Calu3 (cell line): ENCODE data around the gene KLHL29. TPM values are rescaled to one million over a fixed set of nuclear protein-coding genes. Genes with fewer than 3 reads are reported as not detected.

Experiments
- BruUV-seq: library from RNA; stranded (reverse); fragments of 400-500 nt; replicated peaks from 2 replicates; lab custom pipeline; 2021; lab: Mats Ljungman, UMichigan
- CTCF ChIA-PET: fragments of 300-600 bp; sonication (Branson Sonifier 250); formaldehyde crosslinking; loops from one replicate; lab custom pipeline; 2022; ENCODE audit warnings: antibody characterized with exemption; lab: Charles Lee
- DNase-seq: peaks from one replicate; pipeline ENCODE4 v3.0.0; 2022
- H3K27ac Mint-ChIP-seq: one replicate; pipeline ENCODE4 v1.8.0; 2022; ENCODE audit warnings: mixed read lengths; ENCODE audit not compliant: unreplicated experiment
- H3K27me3 Mint-ChIP-seq: one replicate; pipeline ENCODE4 v1.8.0; 2022; ENCODE audit warnings: mixed read lengths; ENCODE audit not compliant: unreplicated experiment
- H3K36me3 Mint-ChIP-seq: one replicate; pipeline ENCODE4 v1.8.0; 2022; ENCODE audit warnings: mild to moderate bottlenecking, moderate library complexity, mixed read lengths; ENCODE audit not compliant: insufficient read depth, unreplicated experiment
- H3K4me1 Mint-ChIP-seq: one replicate; pipeline ENCODE4 v1.8.0; 2022; ENCODE audit warnings: mild to moderate bottlenecking, low read depth, mixed read lengths; ENCODE audit not compliant: unreplicated experiment
- H3K4me3 Mint-ChIP-seq: one replicate; pipeline ENCODE4 v1.8.0; 2022; ENCODE audit warnings: mild to moderate bottlenecking, low read depth, moderate library complexity, mixed read lengths; ENCODE audit not compliant: unreplicated experiment
- H3K9me3 Mint-ChIP-seq: one replicate; pipeline ENCODE4 v1.8.0; 2022; ENCODE audit warnings: low read depth, mixed read lengths; ENCODE audit not compliant: unreplicated experiment
- intact Hi-C: fragments of 100-400 bp; cut with micrococcal nuclease; formaldehyde crosslinking; loops from one replicate; pipeline ENCODE4 v1.10.0; 2022; ENCODE audit not compliant: unreplicated experiment
- total RNA-seq: library from RNA; stranded (reverse); gene quantifications from 2 replicates; pipeline ENCODE4 v1.2.3, GENCODE V29; 2022
- TF ChIP-seq, protein P1 (sequence below): fragments of 200-600 bp; IDR thresholded peaks from one replicate; pipeline ENCODE4 v1.8.0; 2022; ENCODE audit warnings: antibody characterized with exemption; ENCODE audit not compliant: unreplicated experiment

Gene KLHL29
- total RNA-seq, 1 experiment from 2014 or later, result 11.9 TPM

- Mint-ChIP-seq H3K9me3 (no peaks in the 10 kb centered on the region), H3K27me3 (no peaks in the 10 kb centered on the region), H3K36me3 (no peaks in the 10 kb centered on the region), H3K4me3 (no peak overlapping the region), H3K27ac (no peak overlapping the region), H3K4me1 (no peaks in the 10 kb centered on the region)
- no peak for DNase-seq
- TF ChIP-seq, protein P1, sequence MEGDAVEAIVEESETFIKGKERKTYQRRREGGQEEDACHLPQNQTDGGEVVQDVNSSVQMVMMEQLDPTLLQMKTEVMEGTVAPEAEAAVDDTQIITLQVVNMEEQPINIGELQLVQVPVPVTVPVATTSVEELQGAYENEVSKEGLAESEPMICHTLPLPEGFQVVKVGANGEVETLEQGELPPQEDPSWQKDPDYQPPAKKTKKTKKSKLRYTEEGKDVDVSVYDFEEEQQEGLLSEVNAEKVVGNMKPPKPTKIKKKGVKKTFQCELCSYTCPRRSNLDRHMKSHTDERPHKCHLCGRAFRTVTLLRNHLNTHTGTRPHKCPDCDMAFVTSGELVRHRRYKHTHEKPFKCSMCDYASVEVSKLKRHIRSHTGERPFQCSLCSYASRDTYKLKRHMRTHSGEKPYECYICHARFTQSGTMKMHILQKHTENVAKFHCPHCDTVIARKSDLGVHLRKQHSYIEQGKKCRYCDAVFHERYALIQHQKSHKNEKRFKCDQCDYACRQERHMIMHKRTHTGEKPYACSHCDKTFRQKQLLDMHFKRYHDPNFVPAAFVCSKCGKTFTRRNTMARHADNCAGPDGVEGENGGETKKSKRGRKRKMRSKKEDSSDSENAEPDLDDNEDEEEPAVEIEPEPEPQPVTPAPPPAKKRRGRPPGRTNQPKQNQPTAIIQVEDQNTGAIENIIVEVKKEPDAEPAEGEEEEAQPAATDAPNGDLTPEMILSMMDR, result no peak
- intact Hi-C loops, result no loop called here
- BruUV-seq, result no TSS peak
- CTCF ChIA-PET, result no interaction called here
Observed at GRCh38 chr2:23456881-23457760, 72.1 kb downstream of the KLHL29 start.

DNA sequence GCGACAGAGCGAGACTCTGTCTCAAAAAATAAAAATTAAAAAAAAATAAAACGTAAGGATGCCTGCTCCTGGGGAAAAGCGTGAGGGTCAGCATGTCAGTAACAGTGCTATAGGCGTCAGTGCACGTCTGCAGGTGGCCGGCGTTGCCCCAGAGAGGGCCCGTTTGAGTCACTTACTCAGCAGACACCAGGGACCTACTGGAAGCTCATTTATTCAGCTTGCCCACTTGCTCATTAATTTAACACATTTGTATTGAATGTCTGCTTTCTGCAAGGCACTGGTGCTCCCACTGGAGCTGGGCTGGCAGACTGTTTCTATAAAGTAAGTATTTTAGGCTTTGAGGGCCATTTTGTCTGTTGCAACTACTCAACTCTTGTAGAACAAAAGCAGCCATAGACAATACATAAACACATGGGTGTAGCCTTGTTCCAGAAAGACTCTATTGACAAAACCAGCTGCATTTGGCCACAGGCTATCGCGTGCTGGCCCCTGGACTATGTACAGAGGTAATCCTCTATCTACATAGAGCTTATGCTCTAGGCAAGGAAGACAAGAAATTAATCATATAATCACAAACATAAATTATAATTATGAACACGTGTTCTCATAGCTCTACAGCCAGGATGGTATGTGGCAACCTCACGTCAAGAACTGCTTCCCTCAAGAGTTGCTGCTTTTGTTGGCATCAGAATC lies 73.2 kb downstream of the KLHL29 start:
- no peak for DNase-seq
- CTCF ChIA-PET, result no interaction called here
- Mint-ChIP-seq H3K4me1 (no peaks in the 10 kb centered on the region), H3K4me3 (no peak overlapping the region), H3K36me3 (no peaks in the 10 kb centered on the region), H3K27ac (no peak overlapping the region), H3K9me3 (no peaks in the 10 kb centered on the region), H3K27me3 (no peaks in the 10 kb centered on the region)
- intact Hi-C loops, result no loop called here
- BruUV-seq, result no TSS peak
- TF ChIP-seq, protein P1, result no peak

DNA sequence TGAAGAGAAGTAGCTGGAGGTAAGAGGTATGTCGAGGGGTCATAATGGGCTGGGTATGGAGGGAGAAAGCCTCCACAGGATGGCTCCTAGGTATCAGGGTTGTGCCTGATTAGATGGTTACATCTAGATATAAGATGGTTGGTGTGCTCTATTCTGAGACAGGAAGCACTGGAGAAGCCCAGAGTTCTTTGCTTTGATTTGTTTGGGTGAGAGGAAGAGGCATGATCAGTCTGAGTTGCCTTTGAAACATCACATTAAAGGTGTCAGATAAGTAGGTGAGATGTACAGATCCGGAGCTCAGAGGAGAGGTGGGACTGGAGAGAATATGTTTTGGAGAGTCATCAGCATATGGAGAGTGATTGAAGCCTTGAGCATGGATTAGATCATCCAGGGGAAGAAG lies 74.1 kb downstream of the KLHL29 start:
- H3K27ac Mint-ChIP-seq, result no peak overlapping the region
- BruUV-seq, result no TSS peak
- intact Hi-C loops, result no loop called here

DNA sequence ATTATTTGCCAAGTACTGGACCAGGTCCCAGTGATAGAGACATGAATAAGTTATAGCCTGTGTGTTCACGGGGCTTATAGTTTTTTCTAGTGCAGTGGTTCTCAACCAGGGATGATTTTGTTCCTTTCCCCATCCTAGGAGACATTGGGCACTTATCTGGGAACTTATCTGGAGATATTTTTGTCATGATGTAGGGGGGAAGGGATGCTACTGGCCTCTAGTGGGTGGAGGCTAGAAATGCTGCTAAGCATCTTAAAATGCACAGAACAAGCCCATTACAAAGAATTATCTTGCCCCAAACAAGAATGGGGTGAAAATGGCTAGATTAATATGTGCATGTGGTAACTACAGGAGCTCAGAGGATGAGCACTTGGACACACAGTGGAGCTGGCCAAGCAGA lies 75.2 kb downstream of the KLHL29 start:
- DNase-seq, result no peak
- no peaks in the 10 kb centered on the region for H3K4me1 Mint-ChIP-seq
- CTCF ChIA-PET, result no interaction called here
- no peaks in the 10 kb centered on the region for H3K9me3 Mint-ChIP-seq
- no TSS peak for BruUV-seq
- no peaks in the 10 kb centered on the region for H3K36me3 Mint-ChIP-seq
- no peak overlapping the region for H3K27ac Mint-ChIP-seq
- TF ChIP-seq, protein P1, result peak; percentile 42
- no peaks in the 10 kb centered on the region for H3K27me3 Mint-ChIP-seq
- no peak overlapping the region for H3K4me3 Mint-ChIP-seq
- intact Hi-C loops, result loop anchor here (5.0 kb wide), 1 partner anchor 263 kb away; no protein-coding TSS in a partner anchor

More for the DNA sequence above, 74.1 kb downstream of the KLHL29 start:
- CTCF ChIA-PET, result no interaction called here
- H3K36me3 Mint-ChIP-seq, result no peaks in the 10 kb centered on the region
- H3K4me3 Mint-ChIP-seq, result no peak overlapping the region
- no peaks in the 10 kb centered on the region for H3K9me3 Mint-ChIP-seq
- no peaks in the 10 kb centered on the region for H3K4me1 Mint-ChIP-seq
- H3K27me3 Mint-ChIP-seq, result no peaks in the 10 kb centered on the region
- DNase-seq, result no peak
- TF ChIP-seq, protein P1, result no peak
